GM19397 (cell line): ENCODE measurements around the gene LRRC18.

ENCODE experiments used
- ATAC-seq: cut with Tn5 transposase; IDR thresholded peaks from one replicate; pipeline ENCODE4 v1.9.1; 2021; ENCODE audit warnings: mild to moderate bottlenecking, moderate library complexity; ENCODE audit not compliant: unreplicated experiment

The LRRC18 gene

GRCh38 chr10:48939790-48940325 lies at the start of gene LRRC18:
Gene LRRC18, minus strand, starts transcription at chr10:48939840. Its CDS starts 25,685 bp downstream, at chr10:48914155.
- no peak for ATAC-seq

GRCh38 chr10:48985621-48986158 lies 46.0 kb upstream of the LRRC18 start:
- ATAC-seq: no peak

GRCh38 chr10:48983648-48984351 lies 44.2 kb upstream of the LRRC18 start:
- no peak for ATAC-seq

- ATAC-seq: no peak
Measured at GRCh38 chr10:48982584-48982983, 42.9 kb upstream of the LRRC18 start.

- ATAC-seq: no peak
Measured at GRCh38 chr10:48981310-48981907, 41.8 kb upstream of the LRRC18 start.

- no peak for ATAC-seq
Measured at GRCh38 chr10:48978318-48978717, 38.7 kb upstream of the LRRC18 start.

- ATAC-seq: no peak
Measured at GRCh38 chr10:48976196-48976595, 36.6 kb upstream of the LRRC18 start.

- ATAC-seq: no peak
Measured at GRCh38 chr10:48974510-48975156, 35.0 kb upstream of the LRRC18 start.

GRCh38 chr10:48973065-48973464 lies 33.4 kb upstream of the LRRC18 start:
- no peak for ATAC-seq

- ATAC-seq: no peak
Measured at GRCh38 chr10:48970654-48971053, 31.0 kb upstream of the LRRC18 start.

- no peak for ATAC-seq
Measured at GRCh38 chr10:48970046-48970445, 30.4 kb upstream of the LRRC18 start.

- ATAC-seq: no peak
Measured at GRCh38 chr10:48968036-48968435, 28.4 kb upstream of the LRRC18 start.

GRCh38 chr10:48965460-48965859 lies 25.8 kb upstream of the LRRC18 start:
- ATAC-seq: no peak

- ATAC-seq: no peak
Measured at GRCh38 chr10:48964038-48964437, 24.4 kb upstream of the LRRC18 start.

GRCh38 chr10:48958598-48959190 lies 19.1 kb upstream of the LRRC18 start:
- ATAC-seq: no peak

- ATAC-seq: no peak
Measured at GRCh38 chr10:48957361-48958151, 17.9 kb upstream of the LRRC18 start.

- no peak for ATAC-seq
Measured at GRCh38 chr10:48951707-48952106, 12.1 kb upstream of the LRRC18 start.

- no peak for ATAC-seq
Measured at GRCh38 chr10:48948470-48949037, 8.9 kb upstream of the LRRC18 start.

GRCh38 chr10:48947690-48948469 lies 8.2 kb upstream of the LRRC18 start:
- ATAC-seq: no peak
